Nephron progenitor cell (in vitro differentiated cells): ENCODE measurements around the gene MAML2.

Experiments used
- DNase-seq: peaks from one replicate; pipeline ENCODE4 v3.0.0; 2021
- H3K27ac Mint-ChIP-seq: 2 replicates; pipeline ENCODE4 v1.8.0; 2021; ENCODE audit warnings: mild to moderate bottlenecking, moderate library complexity, mixed read lengths
- H3K27me3 Mint-ChIP-seq: 2 replicates; pipeline ENCODE4 v1.8.0; 2021; ENCODE audit warnings: mild to moderate bottlenecking, low read depth, mixed read lengths; ENCODE audit not compliant: poor library complexity
- H3K36me3 Mint-ChIP-seq: 2 replicates; pipeline ENCODE4 v1.8.0; 2021; ENCODE audit warnings: low read depth, mixed read lengths
- H3K4me1 Mint-ChIP-seq: 2 replicates; pipeline ENCODE4 v1.8.0; 2021; ENCODE audit warnings: mixed read lengths
- H3K4me3 Mint-ChIP-seq: 2 replicates; pipeline ENCODE4 v1.8.0; 2021; ENCODE audit warnings: mild to moderate bottlenecking, moderate library complexity, mixed read lengths
- H3K9me3 Mint-ChIP-seq: 2 replicates; pipeline ENCODE4 v1.8.0; 2021; ENCODE audit warnings: mild to moderate bottlenecking, moderate library complexity, mixed read lengths
- TF ChIP-seq, protein P1 (sequence below): fragments of 200-600 bp; sonication (generic); IDR thresholded peaks from 2 replicates; pipeline ENCODE4 v1.5.0; 2021; ENCODE audit warnings: antibody characterized with exemption

The MAML2 gene

DNA sequence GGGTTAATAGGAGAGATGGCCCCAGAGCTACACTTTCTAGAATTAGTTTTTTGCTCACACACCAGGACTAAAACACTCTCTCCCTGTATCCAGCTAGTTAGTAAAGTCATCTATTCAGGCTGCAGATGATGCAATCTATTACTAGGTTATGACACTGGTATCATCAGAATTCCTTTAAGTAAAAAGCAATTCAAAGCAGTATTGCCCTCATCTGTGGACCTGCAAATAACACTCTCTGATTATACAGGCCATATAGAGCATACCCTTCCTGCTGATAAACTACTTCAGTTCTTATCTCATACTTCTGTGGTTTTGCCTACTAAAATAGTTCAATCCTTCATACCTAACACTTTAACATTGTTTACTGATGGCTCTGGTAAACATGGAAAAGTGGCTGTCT, 405.6 kb downstream of the MAML2 start:
- no peak overlapping the region for H3K4me3 Mint-ChIP-seq
- no peak for DNase-seq
- no peaks in the 10 kb centered on the region for H3K27me3 Mint-ChIP-seq
- H3K4me1 Mint-ChIP-seq = no peaks in the 10 kb centered on the region
- H3K9me3 Mint-ChIP-seq = peaks cover 34% of the 10 kb centered on the region
- no peak overlapping the region for H3K27ac Mint-ChIP-seq
- TF ChIP-seq, protein P1, sequence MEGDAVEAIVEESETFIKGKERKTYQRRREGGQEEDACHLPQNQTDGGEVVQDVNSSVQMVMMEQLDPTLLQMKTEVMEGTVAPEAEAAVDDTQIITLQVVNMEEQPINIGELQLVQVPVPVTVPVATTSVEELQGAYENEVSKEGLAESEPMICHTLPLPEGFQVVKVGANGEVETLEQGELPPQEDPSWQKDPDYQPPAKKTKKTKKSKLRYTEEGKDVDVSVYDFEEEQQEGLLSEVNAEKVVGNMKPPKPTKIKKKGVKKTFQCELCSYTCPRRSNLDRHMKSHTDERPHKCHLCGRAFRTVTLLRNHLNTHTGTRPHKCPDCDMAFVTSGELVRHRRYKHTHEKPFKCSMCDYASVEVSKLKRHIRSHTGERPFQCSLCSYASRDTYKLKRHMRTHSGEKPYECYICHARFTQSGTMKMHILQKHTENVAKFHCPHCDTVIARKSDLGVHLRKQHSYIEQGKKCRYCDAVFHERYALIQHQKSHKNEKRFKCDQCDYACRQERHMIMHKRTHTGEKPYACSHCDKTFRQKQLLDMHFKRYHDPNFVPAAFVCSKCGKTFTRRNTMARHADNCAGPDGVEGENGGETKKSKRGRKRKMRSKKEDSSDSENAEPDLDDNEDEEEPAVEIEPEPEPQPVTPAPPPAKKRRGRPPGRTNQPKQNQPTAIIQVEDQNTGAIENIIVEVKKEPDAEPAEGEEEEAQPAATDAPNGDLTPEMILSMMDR = no peak
- no peaks in the 10 kb centered on the region for H3K36me3 Mint-ChIP-seq

DNA sequence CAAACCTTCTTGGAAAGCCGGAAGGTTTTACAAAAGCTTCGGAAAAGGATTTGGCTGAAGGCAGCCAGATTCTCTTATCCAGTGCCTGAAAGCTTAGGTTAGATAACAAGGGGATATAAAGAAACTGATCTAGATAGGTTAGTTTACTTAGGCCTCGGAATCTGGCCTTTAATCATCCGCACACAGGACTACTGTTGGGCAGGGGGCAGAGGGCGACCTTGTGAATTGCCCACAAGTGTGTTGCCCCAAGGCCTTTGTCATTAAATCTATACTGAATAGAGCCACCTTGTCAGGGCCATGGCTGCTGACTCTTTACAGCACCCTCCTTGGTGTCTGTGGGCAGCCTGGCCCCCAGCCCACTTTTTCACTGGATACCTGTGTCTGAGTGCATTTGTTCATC, 409.4 kb downstream of the MAML2 start:
- Mint-ChIP-seq H3K27me3 (peaks cover 5% of the 10 kb centered on the region), H3K4me1 (no peaks in the 10 kb centered on the region), H3K27ac (no peak overlapping the region), H3K9me3 (peaks cover 56% of the 10 kb centered on the region), H3K36me3 (peaks cover 17% of the 10 kb centered on the region), H3K4me3 (no peak overlapping the region)
- no peak for DNase-seq
- TF ChIP-seq, protein P1 = no peak

GRCh38 chr11:95931916-95932315, 411.1 kb downstream of the MAML2 start:
- Mint-ChIP-seq H3K9me3 (peaks cover 48% of the 10 kb centered on the region), H3K4me3 (no peak overlapping the region), H3K27me3 (peaks cover 5% of the 10 kb centered on the region), H3K27ac (no peak overlapping the region), H3K36me3 (peaks cover 21% of the 10 kb centered on the region), H3K4me1 (no peaks in the 10 kb centered on the region)
- TF ChIP-seq, protein P1 = no peak
- no peak for DNase-seq

DNA sequence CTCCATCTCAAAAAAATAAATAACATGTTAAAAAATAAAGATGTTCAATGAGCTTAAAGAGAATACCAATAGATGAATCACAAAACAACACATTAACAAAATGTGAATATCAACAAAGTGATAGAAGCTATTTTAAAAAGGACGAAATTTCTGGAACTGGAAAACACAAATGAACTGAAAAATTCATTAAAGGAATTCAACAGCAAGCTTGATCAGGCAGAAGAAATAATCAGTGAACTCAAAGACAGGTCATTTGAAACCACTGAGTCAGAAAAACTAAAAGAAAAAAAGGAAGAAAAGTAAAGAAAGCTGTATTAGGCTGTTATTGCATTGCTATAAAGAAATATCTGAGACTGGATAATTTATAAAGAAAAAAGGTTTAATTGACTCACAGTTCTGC, 412.0 kb downstream of the MAML2 start:
- H3K4me3 Mint-ChIP-seq = no peak overlapping the region
- TF ChIP-seq, protein P1 = no peak
- H3K4me1 Mint-ChIP-seq = no peaks in the 10 kb centered on the region
- peaks cover 39% of the 10 kb centered on the region for H3K9me3 Mint-ChIP-seq
- H3K27me3 Mint-ChIP-seq = peaks cover 5% of the 10 kb centered on the region
- peaks cover 21% of the 10 kb centered on the region for H3K36me3 Mint-ChIP-seq
- DNase-seq = no peak
- H3K27ac Mint-ChIP-seq = no peak overlapping the region

DNA sequence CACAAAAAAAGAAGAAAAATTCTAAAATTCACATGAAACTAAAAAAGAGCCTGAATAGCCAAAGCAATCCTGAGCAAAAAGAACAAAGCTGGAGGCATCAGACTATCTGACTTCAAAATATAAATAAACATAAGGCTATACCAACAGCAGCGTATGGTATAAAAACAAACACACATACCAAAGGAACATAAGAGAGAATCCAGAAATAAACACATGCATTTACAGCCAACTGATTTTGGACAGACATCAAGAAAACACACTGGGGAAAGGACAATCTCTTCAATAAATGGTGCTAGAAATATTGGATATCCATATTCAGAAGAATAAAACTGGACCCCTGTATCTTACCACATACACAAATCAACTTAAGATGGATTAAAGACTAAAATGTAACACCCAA, 416.3 kb downstream of the MAML2 start:
- Mint-ChIP-seq H3K27ac (no peak overlapping the region), H3K36me3 (peaks cover 20% of the 10 kb centered on the region), H3K9me3 (peaks cover 26% of the 10 kb centered on the region), H3K27me3 (peaks cover 5% of the 10 kb centered on the region), H3K4me1 (peaks cover 30% of the 10 kb centered on the region), H3K4me3 (no peak overlapping the region)
- TF ChIP-seq, protein P1 = no peak
- DNase-seq = no peak
